T-helper 2 cell (primary cell): ENCODE measurements around the gene TMEM38B.

Experiments used
- DNase-seq, 5 experiments: peaks; one replicate each; pipeline versions ENCODE4 v3.0.0 to v3.0.0-alpha.2; 2012 to 2022
- total RNA-seq, 2 donors: gene quantifications; one replicate each; lab custom pipeline; 2026; lab: John Stamatoyannopoulos, UW

The TMEM38B gene
- total RNA-seq = 3.7 to 11.5 reads per million in 2 donors

- DNase-seq = peak; percentile 62 to 84 (median 72)
Observed at GRCh38 chr9:105694190-105694847, at the start of gene TMEM38B. TMEM38B (plus strand) TSS chr9:105694541; CDS start chr9:105694661, 120 bp downstream.

DNA sequence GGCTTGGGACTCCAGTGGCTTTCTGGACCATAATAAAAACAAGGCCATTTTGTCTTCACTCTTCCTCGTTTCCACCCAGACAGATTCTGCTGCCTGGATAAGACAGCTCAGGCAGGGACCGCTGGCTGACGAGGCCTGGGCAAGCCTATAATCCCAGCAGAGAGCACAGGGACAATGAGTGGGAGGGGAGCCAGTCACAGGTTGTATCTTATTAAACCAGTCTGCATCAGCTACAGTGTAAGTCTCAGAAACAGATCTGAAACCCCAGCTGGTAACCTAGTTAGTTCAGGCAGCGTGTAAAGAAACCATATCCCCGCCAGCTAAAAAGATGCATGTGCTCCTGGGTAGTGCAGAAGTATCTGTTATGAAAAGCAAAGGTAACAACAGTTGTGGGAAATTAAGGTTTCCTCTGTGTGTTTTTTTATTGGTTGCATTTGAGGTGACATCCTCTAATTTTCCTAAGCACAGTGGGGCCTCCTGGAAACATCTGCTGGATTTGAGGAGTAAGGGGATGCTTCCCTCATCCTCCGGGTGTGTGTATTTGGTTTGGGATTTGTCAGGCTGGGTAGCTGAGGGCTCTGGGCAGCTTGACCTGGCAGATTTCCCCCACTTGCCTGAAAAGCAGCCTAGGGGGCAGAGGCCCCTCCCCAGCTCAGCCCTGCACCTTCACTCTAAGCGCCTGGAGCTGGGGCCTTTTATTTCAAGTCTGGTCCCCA, 47.3 kb upstream of the TMEM38B start:
- no peak for DNase-seq

DNA sequence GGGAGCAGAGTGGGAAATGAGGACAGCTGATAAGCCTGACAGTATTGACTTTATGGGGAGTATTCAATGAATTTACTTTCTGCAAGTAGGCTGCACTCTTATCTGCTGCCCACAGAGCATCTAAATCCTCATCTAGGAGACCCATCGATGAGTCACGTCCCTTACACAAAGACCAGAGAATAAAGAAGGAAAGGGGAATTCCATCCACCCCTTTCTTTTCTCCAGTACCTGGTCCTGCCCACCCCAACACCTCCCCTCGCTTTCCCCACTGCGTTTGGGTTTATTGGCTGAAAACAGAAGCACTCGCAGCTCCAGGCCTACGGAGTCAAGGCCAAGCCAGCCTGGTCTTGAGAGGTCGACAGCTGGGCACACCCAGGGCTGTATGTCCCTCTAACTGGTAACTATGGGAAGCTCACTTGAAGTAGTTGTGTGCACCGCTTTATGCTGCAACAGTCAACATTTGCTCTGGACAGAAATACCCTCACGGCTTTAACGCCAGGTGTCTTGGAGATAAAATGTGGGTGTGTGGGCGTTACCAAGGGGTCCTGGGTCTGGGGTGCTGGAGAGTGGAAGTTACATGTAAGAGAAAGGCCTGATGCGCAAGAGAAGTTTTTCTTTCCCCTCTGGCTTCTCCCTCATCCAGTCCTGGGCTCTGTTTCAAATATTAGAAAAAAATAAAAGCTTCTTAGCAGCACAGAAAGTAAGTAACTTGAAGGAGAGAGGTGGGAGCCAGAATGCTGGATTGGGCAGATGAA, 46.6 kb upstream of the TMEM38B start:
- DNase-seq = no peak

DNA sequence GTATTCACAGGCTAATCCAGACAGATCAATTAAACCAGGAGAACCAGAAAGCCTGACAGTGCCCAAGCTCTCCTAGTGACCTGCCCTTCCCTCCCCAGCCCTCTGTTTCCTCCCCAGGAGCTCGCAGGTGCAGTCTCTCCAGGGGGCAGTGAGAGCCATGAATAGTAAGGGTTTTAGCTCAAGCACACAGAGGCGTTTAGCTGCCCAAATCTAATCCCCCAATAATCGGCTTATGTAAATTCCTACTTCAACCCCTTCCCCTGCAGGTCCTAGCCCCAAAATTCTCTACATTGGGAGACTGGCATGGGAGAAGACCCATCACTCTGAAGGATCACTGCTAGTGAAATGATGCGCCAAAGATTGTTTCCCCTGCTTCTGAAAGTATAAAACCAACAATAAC, 42.5 kb upstream of the TMEM38B start:
- no peak for DNase-seq

GRCh38 chr9:105656131-105656921, 38.0 kb upstream of the TMEM38B start:
- peak in 1 of 5 experiments; percentile 8 for DNase-seq

- no peak for DNase-seq
Observed at GRCh38 chr9:105658351-105658750, 36.0 kb upstream of the TMEM38B start.

GRCh38 chr9:105661011-105661410, 33.3 kb upstream of the TMEM38B start:
- DNase-seq = no peak

- DNase-seq = no peak
Observed at GRCh38 chr9:105662184-105663104, 31.9 kb upstream of the TMEM38B start, which contains the start of gene TAL2. TAL2 (plus strand) TSS chr9:105662457; CDS start chr9:105662497, 40 bp downstream.

GRCh38 chr9:105663914-105664313, 30.4 kb upstream of the TMEM38B start:
- DNase-seq = no peak

DNA sequence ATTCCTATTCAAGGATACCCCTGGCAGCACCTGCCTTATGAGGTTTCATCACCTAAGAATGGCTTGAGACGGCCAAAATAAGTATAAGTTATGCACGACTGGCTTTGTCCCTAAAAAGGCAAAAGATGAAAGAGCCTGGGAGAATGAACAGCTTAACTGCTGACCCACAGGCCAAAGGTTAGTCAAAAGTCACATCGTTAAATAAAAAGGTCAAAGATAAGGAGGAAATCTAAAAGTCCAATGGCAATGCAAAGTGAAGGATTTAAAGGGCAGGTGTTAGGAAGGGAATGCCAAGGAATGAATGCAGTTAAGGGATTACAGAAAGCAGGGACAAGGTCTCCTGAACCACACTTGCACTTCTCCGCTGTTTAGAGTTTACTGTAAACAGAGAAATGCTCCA, 26.5 kb upstream of the TMEM38B start:
- no peak for DNase-seq

GRCh38 chr9:105670315-105670714, 24.0 kb upstream of the TMEM38B start:
- DNase-seq = no peak

DNA sequence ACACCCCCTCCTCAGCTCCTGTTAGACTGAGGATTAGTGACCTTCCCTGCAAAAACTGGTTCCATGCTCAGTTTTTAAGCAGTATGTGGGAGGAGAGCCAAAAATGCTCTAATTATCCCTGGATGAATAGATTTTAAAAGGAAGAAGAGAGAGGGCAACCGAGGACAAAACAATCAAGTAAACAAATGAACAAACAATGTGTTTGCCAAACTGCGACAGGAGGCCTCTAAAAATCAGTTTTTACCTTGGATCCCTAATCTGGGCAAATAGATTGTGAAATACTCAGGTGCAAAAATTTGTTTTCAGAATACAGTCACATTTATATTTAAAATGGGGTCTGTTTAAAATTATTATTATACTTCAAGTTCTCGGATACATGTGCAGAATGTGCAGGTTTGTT, 23.6 kb upstream of the TMEM38B start:
- no peak for DNase-seq

DNA sequence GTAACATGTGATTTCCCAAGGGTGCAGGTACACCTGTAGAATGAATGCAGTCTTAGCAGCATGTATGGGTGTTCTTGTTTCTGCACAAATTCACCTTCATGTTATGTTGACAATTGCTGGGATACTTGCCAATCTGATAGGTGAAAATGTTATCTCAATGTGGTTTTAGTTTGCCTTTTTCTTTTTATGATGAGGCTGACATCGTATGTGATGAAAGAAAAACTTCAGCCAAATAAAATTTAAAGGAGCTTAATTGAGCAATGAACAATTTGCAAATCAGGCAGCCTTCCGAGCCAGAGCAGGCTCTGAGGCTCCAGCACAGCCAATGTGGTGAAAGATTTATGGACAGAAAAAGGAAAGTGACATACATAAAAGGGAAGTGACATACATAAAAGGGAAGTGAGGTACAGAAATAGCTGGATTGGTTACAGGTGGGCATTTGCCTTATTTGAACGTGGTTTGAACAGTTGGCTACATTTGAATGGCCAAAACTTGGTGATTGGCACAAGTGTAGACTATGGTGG, 21.6 kb upstream of the TMEM38B start:
- DNase-seq = no peak

GRCh38 chr9:105673850-105674387, 20.4 kb upstream of the TMEM38B start:
- DNase-seq = no peak

- no peak for DNase-seq
Observed at GRCh38 chr9:105676351-105676923, 17.9 kb upstream of the TMEM38B start.

GRCh38 chr9:105678163-105678562, 16.2 kb upstream of the TMEM38B start:
- DNase-seq = no peak

DNA sequence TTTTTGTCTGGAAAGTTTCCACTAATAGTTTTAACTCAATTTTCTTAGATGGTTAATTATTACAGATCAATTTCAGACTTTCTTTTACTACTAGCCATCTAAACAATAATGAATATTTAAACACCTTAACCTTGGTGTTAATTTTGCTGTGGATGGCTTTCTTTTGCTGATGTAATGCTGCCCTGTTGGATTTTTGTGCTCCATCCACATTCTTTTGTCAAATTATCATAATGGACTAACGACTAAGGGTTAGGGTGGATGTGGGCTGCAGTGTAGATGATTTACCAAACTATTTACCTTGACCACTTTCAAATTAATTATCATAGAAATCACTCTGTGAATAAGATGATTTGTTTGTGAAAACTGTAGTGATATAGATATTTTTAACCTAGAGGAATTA, 15.6 kb upstream of the TMEM38B start:
- no peak for DNase-seq

DNA sequence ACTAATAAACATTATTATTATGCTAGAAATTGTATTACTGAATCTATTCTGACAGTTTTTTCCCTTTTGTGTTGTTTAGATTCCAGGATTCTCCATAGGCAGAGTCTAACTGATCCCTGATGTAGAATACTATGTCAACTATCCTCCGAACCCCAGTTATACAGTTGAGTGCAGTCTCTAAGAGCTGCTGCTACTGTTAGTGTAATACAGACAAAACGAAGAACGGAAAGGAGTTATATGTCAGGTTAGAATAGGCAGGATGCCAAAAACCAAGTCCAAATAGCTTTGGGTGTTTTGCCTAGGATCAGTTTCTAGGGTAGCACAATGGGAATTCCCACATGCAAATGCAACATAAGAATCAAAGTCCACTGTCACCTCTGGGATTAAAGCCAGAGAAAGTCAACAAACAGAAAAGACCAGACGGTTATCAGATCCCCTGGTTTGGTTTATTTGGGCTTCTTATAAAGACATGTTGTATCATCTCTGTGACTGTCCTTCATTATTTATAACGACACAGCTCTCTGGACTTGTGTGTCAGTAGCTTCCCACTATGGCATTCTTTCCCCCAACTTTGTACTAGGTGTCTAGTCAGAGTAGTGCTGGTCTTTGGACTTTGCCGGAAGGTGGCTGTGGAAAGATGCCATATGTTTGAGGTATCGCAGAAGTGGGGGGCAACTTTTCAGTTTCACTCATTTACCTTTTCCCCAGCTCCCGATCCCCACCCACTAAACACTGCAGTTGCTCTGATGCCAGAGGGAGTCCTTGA, 14.9 kb upstream of the TMEM38B start:
- DNase-seq = no peak

DNA sequence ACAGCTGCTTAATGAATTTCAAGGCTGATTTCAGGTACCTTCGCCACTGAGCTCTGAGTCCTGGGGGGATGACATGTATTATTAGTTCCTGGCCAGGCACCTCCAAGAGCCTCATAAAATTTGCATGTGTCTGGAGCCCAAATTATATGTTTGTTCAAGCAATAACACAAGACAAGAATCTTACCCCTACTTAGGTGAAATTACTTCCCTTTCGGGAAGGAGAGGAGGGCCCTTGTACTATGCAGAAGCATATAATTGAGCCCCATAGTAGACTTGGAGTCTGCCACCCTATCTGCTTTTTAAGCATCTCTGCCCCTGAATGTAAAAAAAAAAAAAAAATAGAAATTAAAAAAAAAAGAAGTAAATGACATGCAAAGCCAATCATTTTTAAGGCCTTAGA, 13.0 kb upstream of the TMEM38B start:
- no peak for DNase-seq

DNA sequence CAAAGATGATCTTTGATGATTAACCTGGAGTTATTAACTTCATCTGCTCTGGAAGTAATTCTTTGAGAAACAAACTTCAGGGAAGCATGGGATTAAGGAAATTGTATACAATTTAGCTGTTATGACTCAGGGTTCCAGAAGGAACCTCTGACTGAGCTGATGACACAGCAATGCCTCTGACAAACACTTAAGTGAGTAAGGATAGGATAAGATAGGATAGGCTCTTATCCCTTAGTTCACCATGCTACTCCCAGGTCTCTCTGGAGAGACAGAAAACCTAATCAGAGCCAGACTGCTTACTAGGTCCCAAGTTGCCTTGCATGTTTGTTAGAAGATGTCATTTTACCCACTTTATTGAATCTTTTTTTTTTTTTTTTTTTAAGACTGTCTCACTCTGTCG, 12.6 kb upstream of the TMEM38B start:
- no peak for DNase-seq
